Purkinje cell (primary cell): ENCODE results near the gene SLC51A. TPM values are rescaled to one million over a fixed set of nuclear protein-coding genes. Genes with fewer than 3 reads are reported as not detected.

ENCODE experiments used
- polyA plus RNA-seq: library from polyadenylated mRNA; unstranded; fragments of >200 nt; fragmentation: Nextera tagmentation; gene quantifications from 2 replicates; pipeline ENCODE4 v1.2.1, GENCODE V29; 2014

Gene SLC51A
- polyA plus RNA-seq: not detected in 2 replicates

GRCh38 chr3:196216089-196216564, at the start of gene SLC51A:
Gene SLC51A, plus strand, starts transcription at chr3:196216534. Its CDS starts 179 bp downstream, at chr3:196216713.

GRCh38 chr3:196210673-196211556, 5.4 kb upstream of the SLC51A start, which contains the start of gene ZDHHC19:
Gene ZDHHC19, minus strand, starts transcription at chr3:196211400. Its CDS starts 85 bp downstream, at chr3:196211315.

Other genes starting within 250 kb of the SLC51A start
- 24.5 and 27.9 TPM in 2 replicates for gene TFRC, start 134.4 kb upstream of the SLC51A start, polyA plus RNA-seq
- gene ZDHHC19, start 5.1 kb upstream of the SLC51A start, polyA plus RNA-seq: not detected in 2 replicates
- 6.0 and 29.3 TPM in 2 replicates for gene PCYT1A, start 71.2 kb downstream of the SLC51A start, polyA plus RNA-seq
- 67.8 and 88.8 TPM in 2 replicates for gene DYNLT2B, start 101.7 kb downstream of the SLC51A start, polyA plus RNA-seq
- gene TM4SF19, start 121.9 kb downstream of the SLC51A start, polyA plus RNA-seq: not detected in 2 replicates
- gene UBXN7, start 215.9 kb downstream of the SLC51A start, polyA plus RNA-seq: 11.5 and 14.3 TPM in 2 replicates